ENCODE data around the gene TLE3. TPM values are rescaled to one million over a fixed set of nuclear protein-coding genes. Genes with fewer than 3 reads are reported as not detected.

The TLE3 gene
- total and polyA plus RNA-seq, 2 experiments from 2014 or later = 20.5 to 38.2 TPM

- peaks cover 26% of the 10 kb centered on the region for H3K4me1 ChIP-seq (ENCODE audit: low read depth)
- DNase-seq (ENCODE audit: low read depth in 1 of 2, low spot score in 1 of 2) = no peak
- TF ChIP-seq CTCF (IDR thresholded peaks at IDR 0.05; ENCODE audit: low read depth, low read length) = no peak
- no peak overlapping the region for H3K27ac ChIP-seq
- H3K36me3 ChIP-seq = peaks cover 6% of the 10 kb centered on the region
- H3K4me3 ChIP-seq = no peak overlapping the region
- H3K9me3 ChIP-seq (ENCODE audit: low read depth) = no peaks in the 10 kb centered on the region
- no peaks in the 10 kb centered on the region for H3K27me3 ChIP-seq
These were observed 31.7 kb downstream of the TLE3 start for GRCh38 chr15:70066004-70066403.

GRCh38 chr15:70065006-70065722 is 32.6 kb downstream of the TLE3 start:
- Histone ChIP-seq H3K27me3 (no peaks in the 10 kb centered on the region), H3K4me3 (no peak overlapping the region), H3K4me1 (ENCODE audit: low read depth) (peaks cover 32% of the 10 kb centered on the region), H3K27ac (no peak overlapping the region), H3K36me3 (peaks cover 6% of the 10 kb centered on the region), H3K9me3 (ENCODE audit: low read depth) (no peaks in the 10 kb centered on the region)
- DNase-seq (ENCODE audit: low read depth in 1 of 2, low spot score in 1 of 2) = no peak
- TF ChIP-seq CTCF (IDR thresholded peaks at IDR 0.05; ENCODE audit: low read depth, low read length) = no peak

GRCh38 chr15:70064441-70064840 is 33.3 kb downstream of the TLE3 start:
- no peak for DNase-seq (ENCODE audit: low read depth in 1 of 2, low spot score in 1 of 2)
- H3K27ac ChIP-seq = no peak overlapping the region
- TF ChIP-seq CTCF (IDR thresholded peaks at IDR 0.05; ENCODE audit: low read depth, low read length) = no peak
- H3K27me3 ChIP-seq = no peaks in the 10 kb centered on the region
- no peak overlapping the region for H3K4me3 ChIP-seq
- H3K36me3 ChIP-seq = peaks cover 11% of the 10 kb centered on the region
- peaks cover 32% of the 10 kb centered on the region for H3K4me1 ChIP-seq (ENCODE audit: low read depth)
- no peaks in the 10 kb centered on the region for H3K9me3 ChIP-seq (ENCODE audit: low read depth)

- Histone ChIP-seq H3K36me3 (peaks cover 8% of the 10 kb centered on the region), H3K9me3 (ENCODE audit: low read depth) (no peaks in the 10 kb centered on the region), H3K4me1 (ENCODE audit: low read depth) (peaks cover 32% of the 10 kb centered on the region), H3K27ac (no peak overlapping the region), H3K4me3 (no peak overlapping the region), H3K27me3 (no peaks in the 10 kb centered on the region)
- peak in 1 of 2 donors; percentile 57 for DNase-seq (ENCODE audit: low read depth in 1 of 2, low spot score in 1 of 2)
- no peak for TF ChIP-seq CTCF (IDR thresholded peaks at IDR 0.05; ENCODE audit: low read depth, low read length)
These were observed 33.7 kb downstream of the TLE3 start for GRCh38 chr15:70063980-70064379.

GRCh38 chr15:70063261-70063925 is 34.3 kb downstream of the TLE3 start:
- H3K9me3 ChIP-seq (ENCODE audit: low read depth) = no peaks in the 10 kb centered on the region
- no peak overlapping the region for H3K27ac ChIP-seq
- peaks cover 8% of the 10 kb centered on the region for H3K36me3 ChIP-seq
- H3K4me1 ChIP-seq (ENCODE audit: low read depth) = peaks cover 32% of the 10 kb centered on the region
- H3K4me3 ChIP-seq = no peak overlapping the region
- DNase-seq (ENCODE audit: low read depth in 1 of 2, low spot score in 1 of 2) = no peak
- no peak for TF ChIP-seq CTCF (IDR thresholded peaks at IDR 0.05; ENCODE audit: low read depth, low read length)
- H3K27me3 ChIP-seq = no peaks in the 10 kb centered on the region
